SKM-1 (cell line): ENCODE results near the gene SHISAL2A.

ENCODE experiments used
- DNase-seq: peaks from one replicate; lab custom pipeline; 2025; ENCODE audit not compliant: unreplicated experiment; lab: John Stamatoyannopoulos, UW

Gene SHISAL2A

DNA sequence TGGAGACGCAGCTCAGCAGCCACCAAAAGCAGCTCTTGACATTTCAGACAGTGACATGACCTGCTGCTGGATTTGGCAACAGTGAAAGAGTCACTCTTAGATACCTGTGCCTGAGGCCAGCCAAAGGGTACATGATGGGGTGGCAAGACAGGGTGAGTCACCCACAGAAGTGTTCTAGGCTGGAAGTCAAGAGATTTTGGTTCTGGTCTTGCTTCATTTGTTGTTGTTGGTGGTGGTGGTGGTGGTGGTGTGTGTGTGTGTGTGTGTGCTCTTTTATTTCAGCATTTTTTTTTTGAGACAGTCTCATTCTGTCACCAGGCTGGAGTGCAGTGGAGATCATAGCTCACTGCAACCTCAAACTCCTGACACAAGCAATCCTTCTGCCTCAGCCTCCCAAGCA is 25.8 kb downstream of the SHISAL2A start:
- DNase-seq, result no peak

DNA sequence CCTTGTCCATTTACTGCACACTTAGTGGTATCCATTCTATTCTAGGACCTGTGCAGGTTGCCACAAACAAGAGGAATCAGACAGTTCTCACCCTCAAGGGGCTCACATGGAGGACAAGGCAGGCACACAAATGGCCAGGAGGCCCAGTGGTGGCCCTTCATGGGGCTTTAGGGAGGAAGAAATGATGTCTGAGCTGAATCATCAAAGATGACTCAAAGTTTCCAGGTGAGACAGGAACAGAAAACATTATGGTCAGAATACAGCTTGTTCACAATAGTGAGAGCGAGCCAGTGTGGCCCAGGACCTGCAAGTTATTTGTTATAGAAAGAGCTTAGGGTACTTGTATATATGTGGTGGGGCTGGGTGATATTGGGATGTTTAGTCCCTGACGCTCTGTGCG is 26.4 kb downstream of the SHISAL2A start:
- DNase-seq, result no peak

DNA sequence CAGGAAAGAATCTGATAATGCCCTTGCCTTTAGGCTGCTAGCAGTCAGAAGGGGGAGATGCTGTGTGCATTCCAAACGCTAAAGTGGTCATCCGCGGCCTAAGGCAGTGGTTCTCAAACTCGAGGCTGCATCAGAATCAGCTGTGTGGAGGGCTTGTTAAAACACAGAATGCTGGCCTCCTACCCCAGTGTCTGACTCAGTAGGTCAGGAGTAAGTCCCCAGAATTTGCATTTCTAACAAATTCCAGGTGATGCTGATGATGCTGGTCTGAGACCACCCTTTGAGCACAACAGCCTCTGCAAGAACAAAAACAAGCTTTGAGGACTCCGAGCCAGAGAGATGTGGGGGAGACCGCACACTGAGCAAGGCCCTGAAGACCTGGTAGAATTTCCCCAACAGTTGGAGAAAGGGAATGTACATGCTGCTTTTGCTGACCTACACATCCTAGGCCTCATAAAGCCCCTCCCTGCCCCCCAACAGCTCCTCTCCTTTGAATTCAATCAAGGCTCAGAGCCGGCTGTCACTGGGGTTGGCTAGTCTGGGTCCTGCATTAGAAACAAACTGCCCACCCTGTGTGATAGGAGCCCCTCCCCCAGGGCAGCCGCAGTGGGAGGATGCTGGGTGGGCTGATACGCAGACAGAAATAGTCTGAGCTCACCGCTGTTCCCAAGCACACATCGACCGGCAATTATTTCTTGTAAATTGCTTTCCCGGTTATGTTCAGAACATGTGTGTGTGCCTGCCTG is 27.1 kb downstream of the SHISAL2A start:
- no peak for DNase-seq

DNA sequence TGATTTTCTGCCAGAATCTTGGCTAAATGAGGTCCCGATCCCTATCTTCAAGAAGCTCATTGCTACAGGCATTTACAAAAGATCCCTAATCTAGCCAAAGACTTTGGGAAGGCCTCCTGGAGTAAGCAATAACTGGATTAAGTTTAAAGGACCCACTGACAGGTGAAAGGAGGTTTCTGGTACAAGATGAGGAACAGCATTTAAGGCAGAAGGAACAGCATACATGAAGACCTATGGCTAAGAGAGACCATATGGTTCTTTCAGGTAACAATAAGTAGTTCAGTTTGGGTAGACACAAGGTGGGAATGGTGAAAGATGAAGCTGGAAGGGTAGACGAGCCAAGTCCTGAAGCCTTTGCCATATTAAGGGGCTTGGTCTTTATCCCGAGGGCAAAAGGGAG is 27.8 kb downstream of the SHISAL2A start:
- DNase-seq, result no peak

DNA sequence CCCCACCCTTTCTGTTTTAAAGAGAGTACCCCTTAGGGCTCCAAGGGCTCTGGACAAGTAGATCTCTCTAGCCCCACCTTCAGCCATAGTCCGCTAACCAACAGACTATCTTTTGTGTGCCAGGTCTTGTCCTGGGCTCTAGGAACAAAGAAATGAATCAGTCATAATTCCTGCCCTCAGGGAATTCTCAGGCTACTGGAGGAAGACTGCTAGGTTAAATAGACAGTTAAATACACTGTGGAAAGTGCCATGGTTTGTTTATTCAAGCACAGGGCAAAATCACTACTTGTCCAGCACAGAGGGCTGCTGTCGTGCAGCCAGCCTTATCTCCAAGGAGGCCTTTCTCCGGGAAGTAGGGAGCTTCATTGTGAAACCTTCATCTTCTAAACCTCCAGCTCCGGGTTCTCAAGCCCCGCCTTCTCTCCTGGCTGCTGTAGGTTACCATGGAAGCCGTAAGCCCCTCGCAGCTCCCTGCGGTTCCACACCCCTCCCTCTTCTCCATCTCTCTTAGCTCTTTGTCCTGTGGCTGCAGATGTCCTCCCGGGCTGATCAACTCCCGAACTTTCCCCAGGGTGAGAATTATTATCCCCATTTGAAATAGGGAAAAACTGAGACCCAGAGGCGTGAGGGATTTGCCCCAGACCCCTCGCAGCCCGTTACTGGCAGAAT is 29.8 kb downstream of the SHISAL2A start:
- no peak for DNase-seq

DNA sequence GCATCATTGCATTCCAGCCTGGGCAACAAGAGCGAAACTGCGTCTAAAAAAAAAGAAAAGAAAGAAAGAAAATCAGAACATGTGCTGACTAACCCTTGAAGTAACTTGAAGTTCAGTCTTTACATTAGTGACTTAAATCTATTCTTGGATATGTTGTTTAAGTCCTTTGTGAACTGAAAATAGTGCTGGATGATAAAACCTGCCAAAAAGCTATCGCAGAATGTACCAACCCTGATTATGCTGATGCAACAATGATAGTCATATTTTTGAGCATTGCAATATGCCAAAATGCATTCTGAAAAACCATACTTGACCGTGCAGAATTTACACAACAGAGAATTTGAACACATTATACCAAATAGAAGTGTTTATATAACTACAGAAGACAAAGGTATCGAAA is 30.7 kb downstream of the SHISAL2A start:
- DNase-seq, result no peak

DNA sequence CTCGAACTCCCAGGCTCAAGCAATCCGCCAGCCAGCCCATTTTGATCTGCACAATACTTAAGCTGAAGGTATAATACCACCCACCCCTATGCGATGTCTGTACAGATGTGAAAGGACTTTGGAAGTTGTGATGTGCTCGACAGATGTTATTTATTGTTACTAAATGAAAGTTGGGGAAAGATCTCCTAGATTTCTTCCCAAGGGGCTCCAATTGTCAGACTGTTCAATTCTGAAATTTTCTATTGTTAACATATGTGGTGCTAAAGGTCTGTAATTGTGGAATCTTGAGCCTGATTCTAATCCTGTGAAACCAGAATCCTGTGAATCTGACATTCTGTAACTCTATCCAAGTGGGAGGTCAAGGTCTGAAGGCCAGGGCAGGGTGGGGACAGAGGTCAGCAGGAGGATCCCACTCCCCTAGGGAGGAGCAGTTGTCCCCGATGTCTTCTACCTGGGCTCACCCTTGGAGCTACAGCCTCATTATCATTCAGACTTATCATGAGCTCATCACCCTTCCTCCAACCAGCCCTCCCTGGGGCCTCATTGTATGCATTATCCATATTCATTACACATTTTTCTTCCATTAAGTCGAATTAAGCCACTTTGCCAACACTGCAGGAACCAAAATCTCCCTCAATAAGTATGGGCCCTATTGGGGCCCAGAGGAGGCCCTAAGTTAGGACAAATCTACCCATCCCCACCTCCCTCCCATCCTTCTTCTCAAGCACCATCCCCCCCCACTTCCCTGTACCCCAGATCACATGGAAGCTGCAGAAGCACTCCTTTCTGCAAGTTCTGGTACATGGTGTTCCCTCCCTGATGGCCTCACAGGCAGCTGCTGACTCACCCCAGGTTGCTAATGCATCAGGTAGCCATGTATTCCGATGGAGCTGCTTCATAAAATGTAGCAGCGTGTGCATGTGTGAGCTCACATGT is 32.3 kb downstream of the SHISAL2A start:
- no peak for DNase-seq

DNA sequence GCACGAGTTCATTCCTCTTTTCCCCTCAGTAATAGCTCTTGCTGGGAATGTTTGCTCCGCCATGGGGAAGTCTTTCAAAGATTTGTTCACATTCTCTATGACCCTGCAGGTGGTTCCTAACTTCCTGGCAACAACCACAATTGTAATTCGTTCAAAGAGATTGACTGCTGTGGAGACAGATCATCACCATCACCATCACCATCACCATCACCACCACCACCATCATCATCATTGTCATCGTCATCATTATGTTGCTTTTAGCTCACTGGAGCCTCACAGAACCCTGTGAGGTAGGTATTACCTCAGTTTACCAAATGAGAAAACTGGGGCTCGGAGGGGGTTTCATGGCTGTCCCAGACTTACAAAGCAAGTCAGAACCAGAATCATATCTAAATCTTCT is 34.3 kb downstream of the SHISAL2A start:
- DNase-seq, result no peak

DNA sequence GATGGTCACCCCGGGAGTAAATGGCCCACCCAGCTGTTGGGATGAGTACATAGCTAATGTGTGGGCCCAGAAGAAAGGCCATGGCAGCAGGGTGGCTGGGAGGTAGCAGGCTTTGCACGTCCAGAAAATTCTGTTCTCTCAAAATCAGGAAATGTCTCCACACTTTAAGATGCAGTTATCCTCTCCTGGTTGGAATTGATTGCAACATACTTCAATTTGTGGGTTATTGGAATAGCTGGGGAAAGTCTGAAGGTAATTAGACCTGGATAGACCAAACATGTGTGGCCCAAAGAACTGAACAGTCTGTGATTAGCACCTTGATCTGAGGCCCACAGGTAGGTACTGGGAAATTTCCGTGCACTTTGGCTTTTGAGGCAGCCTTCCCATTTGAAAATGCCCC is 35.0 kb downstream of the SHISAL2A start:
- no peak for DNase-seq

DNA sequence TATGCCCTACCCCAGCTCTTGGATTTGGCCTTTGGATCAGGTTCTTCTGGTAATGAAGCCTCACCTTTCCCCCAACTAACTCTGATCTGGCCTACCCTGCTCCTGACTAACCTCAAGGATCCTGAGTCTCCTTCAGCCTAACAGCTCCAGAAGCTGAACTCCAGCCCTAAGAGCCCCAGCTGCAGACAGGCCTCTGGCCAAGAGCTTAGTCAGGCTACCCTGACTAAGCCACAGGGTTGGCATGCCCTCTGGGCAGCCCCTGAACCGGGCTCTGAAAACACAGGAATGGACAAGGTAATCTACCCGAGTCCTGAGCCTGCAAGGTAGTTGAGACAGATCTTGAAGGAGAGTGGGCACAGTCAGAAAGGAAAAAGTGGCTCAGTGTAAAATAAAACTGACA is 35.7 kb downstream of the SHISAL2A start:
- no peak for DNase-seq

DNA sequence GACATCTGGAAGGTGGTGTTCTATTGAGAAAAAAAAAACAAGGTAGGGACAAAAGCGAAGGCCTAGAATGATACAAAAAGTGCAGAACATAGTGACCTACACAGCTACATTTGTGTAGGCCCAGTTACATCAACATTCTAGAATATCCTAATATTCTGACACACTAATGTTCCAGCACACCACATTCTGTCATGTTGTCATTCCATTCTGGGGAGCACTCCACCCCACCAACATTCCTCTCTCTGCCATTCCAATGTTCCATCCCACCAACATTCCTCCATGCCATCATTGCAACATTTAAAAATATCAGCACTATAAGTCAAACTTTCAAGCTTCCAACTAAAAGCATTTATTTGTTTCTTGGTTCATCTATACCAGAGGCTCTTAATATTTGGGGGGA is 36.7 kb downstream of the SHISAL2A start:
- no peak for DNase-seq

DNA sequence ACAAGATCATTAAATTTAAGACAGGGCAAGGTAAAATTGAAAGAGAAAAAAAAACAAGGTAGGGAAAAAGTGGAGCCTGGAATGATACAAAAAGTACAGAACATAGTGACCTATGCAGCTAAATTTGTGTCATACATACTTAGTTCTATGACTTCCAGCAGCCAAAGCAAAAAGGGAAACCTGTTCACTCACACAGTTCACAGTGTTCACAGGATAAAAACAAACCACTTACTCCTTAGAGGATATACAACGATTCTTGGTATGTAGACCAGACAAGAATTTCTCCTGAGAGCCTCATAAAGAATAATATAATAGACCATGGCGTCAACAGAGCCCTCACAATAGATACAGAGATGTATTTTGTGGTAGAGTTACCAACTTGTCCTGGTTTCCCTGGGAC is 37.6 kb downstream of the SHISAL2A start:
- DNase-seq, result no peak

DNA sequence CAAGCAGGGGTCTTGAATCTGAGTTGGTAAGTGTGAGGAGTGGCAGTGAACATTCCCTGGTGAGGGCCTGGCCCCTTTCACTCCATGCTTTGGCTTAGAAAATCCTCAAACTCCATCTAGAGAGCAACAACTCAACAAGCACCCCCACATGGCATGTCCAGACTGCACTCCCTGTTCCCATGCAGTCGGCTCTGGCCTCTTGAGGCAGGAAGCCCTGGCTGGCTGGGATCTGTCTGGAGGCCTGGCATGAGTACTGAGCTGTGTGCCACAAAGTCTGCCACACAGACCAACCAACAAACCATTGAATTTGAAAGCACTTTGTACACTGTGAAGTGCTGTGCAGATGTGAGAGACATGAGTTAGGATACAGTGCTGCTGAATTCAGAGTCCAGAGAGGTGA is 40.0 kb downstream of the SHISAL2A start:
- no peak for DNase-seq

DNA sequence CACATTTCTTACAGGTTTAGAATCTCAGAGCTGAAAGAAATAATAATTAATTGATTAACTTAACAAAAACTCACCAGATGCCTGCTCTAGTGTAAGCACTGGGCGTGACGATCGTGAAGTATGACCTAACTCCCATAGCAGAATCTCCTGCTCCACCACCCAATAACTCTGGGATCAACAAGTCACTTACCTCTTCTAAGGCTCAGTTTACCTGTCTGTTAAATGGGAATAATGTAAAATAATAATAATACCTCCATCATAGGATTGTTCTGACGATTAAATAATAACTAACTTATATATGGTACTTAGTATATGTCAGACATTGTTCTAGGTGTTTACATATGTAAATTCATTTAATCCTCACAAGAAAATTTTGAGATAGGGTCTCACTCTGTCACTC is 40.5 kb downstream of the SHISAL2A start:
- no peak for DNase-seq

DNA sequence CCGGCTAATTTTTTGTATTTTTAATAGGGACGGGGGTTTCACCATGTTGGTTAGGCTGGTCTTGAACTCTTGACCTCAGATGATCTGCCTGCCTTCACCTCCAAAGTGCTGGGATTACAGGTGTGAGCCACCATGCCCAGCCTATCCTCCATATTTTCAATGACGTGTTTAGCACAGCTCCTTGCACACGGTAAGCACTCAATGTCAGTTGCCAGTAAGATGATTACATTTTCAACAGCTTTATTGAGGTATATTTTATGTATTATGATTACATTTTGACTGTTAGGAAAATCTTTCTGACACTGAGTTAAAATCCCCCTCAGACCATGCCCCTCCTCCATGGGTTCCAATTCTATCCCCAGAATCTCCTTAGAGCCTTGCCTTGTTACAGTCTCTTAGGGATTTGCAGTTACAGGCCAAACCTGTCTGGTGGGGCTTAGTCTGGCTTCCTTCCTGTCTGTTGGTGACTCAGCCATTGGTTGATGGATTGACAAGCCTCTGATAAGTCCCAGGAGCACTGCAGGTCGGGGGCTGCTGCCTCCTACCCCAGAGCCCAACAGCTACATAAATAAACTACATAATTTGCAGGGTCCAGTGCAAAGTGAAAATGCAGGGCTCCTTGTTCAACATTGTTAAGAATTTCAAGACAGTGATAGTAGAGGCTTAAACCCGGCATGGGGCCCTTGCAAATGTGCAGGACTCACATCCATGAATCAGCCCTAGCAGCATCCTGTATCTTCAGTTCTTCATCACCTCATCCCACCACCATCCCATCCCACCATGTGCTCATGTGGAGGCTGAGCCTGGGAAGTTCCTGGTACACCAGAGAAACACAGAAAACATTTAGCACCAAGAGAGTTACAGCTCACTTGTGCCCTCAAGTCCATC is 41.8 kb downstream of the SHISAL2A start:
- no peak for DNase-seq

DNA sequence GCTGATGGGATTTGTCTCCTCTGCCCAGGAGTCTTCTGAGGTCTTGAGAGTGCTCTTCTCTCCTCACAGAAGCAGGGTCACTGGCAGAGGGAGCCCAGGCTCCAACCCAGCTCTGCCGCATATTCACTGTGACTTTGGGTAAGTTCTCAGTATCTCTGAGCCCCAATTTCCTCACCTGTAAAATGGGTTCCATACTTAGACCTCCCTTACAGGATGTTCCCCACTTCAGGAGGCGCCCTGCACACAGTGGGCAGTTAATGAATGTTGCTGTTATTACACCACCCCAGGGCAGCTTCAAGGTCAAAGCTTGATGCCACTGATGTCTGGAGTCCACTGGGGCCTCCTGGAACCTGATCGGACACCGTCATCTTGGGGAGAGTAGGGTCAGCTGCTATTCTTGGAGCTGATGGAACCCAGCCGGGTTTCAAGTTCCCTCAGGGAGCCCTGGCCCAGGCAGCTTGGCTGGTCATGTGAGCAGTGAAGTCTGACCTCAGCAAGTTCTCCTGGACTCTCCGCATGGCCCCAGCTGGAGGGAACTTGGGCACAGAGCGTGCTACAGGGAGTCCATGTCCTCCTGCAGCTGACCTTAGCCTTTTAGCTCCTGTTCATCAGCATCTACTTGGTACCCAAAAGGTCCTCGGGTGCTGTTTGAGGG is 43.4 kb downstream of the SHISAL2A start:
- no peak for DNase-seq

DNA sequence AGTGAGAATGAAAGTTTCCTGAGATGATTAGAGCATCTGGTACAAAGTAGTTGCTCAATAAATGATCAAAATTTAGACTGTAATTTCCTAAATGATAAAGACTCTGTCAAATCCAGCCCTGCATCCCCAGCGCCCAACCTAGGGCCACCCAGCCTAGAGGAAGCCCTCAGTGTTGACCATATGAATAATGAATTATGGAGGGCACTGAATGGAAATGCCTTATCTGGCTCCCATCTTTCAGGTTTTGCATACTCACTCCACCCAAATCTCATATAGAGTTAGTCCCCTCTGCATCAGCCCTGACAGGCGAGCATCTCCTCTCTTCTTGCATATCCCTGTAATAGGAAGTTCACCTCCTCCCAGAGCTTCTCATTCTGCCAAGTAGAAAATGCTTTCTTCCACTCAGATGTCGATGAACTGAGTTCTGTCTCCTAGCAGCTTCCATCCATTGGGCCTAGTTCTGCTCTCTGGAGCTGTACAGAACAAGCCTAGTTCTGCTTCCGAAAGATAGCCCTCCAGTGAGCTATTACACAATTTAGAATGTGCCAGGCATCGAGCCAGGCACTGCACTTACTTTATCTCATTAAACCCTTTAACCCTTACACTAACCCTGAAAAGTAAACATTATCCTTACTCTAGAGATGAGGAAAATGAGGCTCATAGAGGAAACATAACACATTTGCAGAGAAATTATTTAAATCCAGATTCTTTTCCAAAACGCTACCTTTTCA is 44.3 kb downstream of the SHISAL2A start:
- DNase-seq, result no peak

DNA sequence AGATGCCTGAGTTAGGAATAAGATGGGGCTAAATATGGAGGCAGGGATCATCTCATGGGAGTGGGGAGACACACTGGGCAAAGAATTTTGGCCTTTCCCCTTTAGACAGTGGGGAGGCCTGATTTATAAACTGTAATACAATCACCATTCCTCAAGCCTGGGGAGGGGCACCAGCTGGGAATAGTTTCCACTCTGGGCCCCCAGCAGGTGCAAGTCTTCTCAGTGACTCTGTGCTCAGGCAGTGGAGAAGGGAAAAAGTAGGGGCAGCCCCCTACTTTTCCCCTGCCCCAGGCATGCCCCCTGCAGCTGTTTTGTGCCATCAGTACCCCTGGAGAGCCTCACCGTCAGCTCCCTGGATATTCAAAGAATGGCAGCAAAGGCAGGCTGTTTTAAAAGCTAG is 46.1 kb downstream of the SHISAL2A start:
- no peak for DNase-seq

DNA sequence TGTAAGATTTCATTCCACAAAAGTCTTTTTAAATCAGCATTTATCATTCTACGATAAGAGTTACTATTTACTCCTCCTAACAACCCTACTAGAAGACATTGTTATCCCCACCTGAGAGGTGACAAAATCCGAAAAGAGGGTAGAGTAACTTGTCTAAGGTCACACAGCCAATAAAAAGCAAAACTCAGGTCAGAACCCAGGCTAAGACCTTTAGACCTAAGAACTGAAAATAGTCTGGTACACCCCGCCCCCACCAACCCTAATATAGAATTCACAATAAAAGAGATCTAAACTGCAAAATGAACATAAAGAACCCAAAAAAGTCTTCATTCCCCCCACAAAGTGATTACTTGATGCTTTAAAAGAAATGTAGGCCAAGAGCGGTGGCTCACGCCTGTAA is 46.5 kb downstream of the SHISAL2A start:
- DNase-seq, result no peak

DNA sequence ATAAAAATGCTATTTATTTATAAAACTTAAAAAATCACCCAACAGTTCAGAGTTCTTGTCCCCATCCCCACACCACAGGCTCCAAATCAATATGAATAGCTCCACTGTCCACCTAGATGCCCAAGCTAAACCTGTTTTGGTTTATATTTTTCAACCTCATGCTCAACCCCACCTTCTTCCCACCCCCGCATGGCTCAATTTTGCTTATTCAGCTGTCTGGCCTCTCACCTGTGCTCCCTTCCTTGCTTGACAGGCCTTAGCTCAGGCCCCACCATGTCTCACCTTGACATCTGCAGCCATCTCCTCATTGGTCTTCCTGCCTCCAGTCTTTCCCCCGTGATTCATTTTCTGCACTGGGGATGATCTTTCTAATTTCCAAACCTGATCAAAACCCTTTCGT is 47.4 kb downstream of the SHISAL2A start:
- DNase-seq, result no peak
